Measurements from ENCODE around the gene NSD2. TPM values are rescaled to one million over a fixed set of nuclear protein-coding genes. Genes with fewer than 3 reads are reported as not detected.

Gene NSD2
- total RNA-seq, 1 donor from 2014 or later = 66.4 TPM

- peaks cover 33% of the 10 kb centered on the region for H3K36me3 Mint-ChIP-seq (ENCODE audit: unreplicated experiment)
- H3K4me1 Mint-ChIP-seq (ENCODE audit: unreplicated experiment) = no peaks in the 10 kb centered on the region
- no peak overlapping the region for H3K27ac Mint-ChIP-seq (ENCODE audit: unreplicated experiment)
- H3K27me3 Mint-ChIP-seq (ENCODE audit: unreplicated experiment) = no peaks in the 10 kb centered on the region
- H3K4me3 Mint-ChIP-seq (ENCODE audit: unreplicated experiment) = no peak overlapping the region
- no peak for DNase-seq (ENCODE audit: extremely low spot score, unreplicated experiment)
- no peak for TF ChIP-seq CTCF (IDR thresholded peaks at IDR 0.05)
- no peaks in the 10 kb centered on the region for H3K9me3 Mint-ChIP-seq (ENCODE audit: unreplicated experiment)
Observed at GRCh38 chr4:1964971-1965370, 93.8 kb downstream of the NSD2 start.

GRCh38 chr4:1967512-1968149, 96.4 kb downstream of the NSD2 start:
- Mint-ChIP-seq H3K9me3 (ENCODE audit: unreplicated experiment) (no peaks in the 10 kb centered on the region), H3K4me3 (ENCODE audit: unreplicated experiment) (no peak overlapping the region), H3K36me3 (ENCODE audit: unreplicated experiment) (peaks cover 23% of the 10 kb centered on the region), H3K27ac (ENCODE audit: unreplicated experiment) (no peak overlapping the region), H3K4me1 (ENCODE audit: unreplicated experiment) (no peaks in the 10 kb centered on the region), H3K27me3 (ENCODE audit: unreplicated experiment) (no peaks in the 10 kb centered on the region)
- DNase-seq (ENCODE audit: extremely low spot score, unreplicated experiment) = no peak
- no peak for TF ChIP-seq CTCF (IDR thresholded peaks at IDR 0.05)

- DNase-seq (ENCODE audit: extremely low spot score, unreplicated experiment) = no peak
- Mint-ChIP-seq H3K36me3 (ENCODE audit: unreplicated experiment) (peaks cover 18% of the 10 kb centered on the region), H3K4me1 (ENCODE audit: unreplicated experiment) (no peaks in the 10 kb centered on the region), H3K27me3 (ENCODE audit: unreplicated experiment) (no peaks in the 10 kb centered on the region), H3K9me3 (ENCODE audit: unreplicated experiment) (no peaks in the 10 kb centered on the region), H3K27ac (ENCODE audit: unreplicated experiment) (no peak overlapping the region), H3K4me3 (ENCODE audit: unreplicated experiment) (no peak overlapping the region)
- no peak for TF ChIP-seq CTCF (IDR thresholded peaks at IDR 0.05)
Observed at GRCh38 chr4:1968686-1969295, 97.6 kb downstream of the NSD2 start.

- H3K27me3 Mint-ChIP-seq (ENCODE audit: unreplicated experiment) = no peaks in the 10 kb centered on the region
- H3K27ac Mint-ChIP-seq (ENCODE audit: unreplicated experiment) = no peak overlapping the region
- TF ChIP-seq CTCF (IDR thresholded peaks at IDR 0.05) = no peak
- no peaks in the 10 kb centered on the region for H3K4me1 Mint-ChIP-seq (ENCODE audit: unreplicated experiment)
- no peak overlapping the region for H3K4me3 Mint-ChIP-seq (ENCODE audit: unreplicated experiment)
- no peak for DNase-seq (ENCODE audit: extremely low spot score, unreplicated experiment)
- peaks cover 14% of the 10 kb centered on the region for H3K36me3 Mint-ChIP-seq (ENCODE audit: unreplicated experiment)
- no peaks in the 10 kb centered on the region for H3K9me3 Mint-ChIP-seq (ENCODE audit: unreplicated experiment)
Observed at GRCh38 chr4:1969928-1970723, 98.9 kb downstream of the NSD2 start.

- no peak for TF ChIP-seq CTCF (IDR thresholded peaks at IDR 0.05)
- Mint-ChIP-seq H3K36me3 (ENCODE audit: unreplicated experiment) (peaks cover 13% of the 10 kb centered on the region), H3K27ac (ENCODE audit: unreplicated experiment) (no peak overlapping the region)
Observed at GRCh38 chr4:1970926-1971325, 99.7 kb downstream of the NSD2 start.

More at GRCh38 chr4:1970926-1971325, 99.7 kb downstream of the NSD2 start:
- no peak for DNase-seq (ENCODE audit: extremely low spot score, unreplicated experiment)
- no peaks in the 10 kb centered on the region for H3K4me1 Mint-ChIP-seq (ENCODE audit: unreplicated experiment)
- H3K27me3 Mint-ChIP-seq (ENCODE audit: unreplicated experiment) = no peaks in the 10 kb centered on the region
- no peak overlapping the region for H3K4me3 Mint-ChIP-seq (ENCODE audit: unreplicated experiment)
- H3K9me3 Mint-ChIP-seq (ENCODE audit: unreplicated experiment) = no peaks in the 10 kb centered on the region
